IMR-90 (cell line): ENCODE measurements around the gene PRKCB.

Source experiments
- BHLHE40 ChIP-seq: fragments of 150-350 bp; IDR thresholded peaks from 2 replicates; pipeline ENCODE4 v1.6.1; 2016; ENCODE audit warnings: mild to moderate bottlenecking, low read depth, low read length
- CEBPB ChIP-seq: IDR thresholded peaks from 2 replicates; pipeline ENCODE4 v1.6.1; 2012; ENCODE audit warnings: low read depth, low read length, improper control_type of control experiment
- CHD1 ChIP-seq: IDR thresholded peaks from 2 replicates; pipeline ENCODE4 v1.6.1; 2012; ENCODE audit warnings: low read depth, low read length, improper control_type of control experiment
- CTCF ChIP-seq: conservative IDR thresholded peaks from 2 replicates; pipeline ENCODE4 v1.5.1; 2012; ENCODE audit warnings: mild to moderate bottlenecking, low read depth, low read length, improper control_type of control experiment
- ELK1 ChIP-seq: fragments of 150-350 bp; IDR thresholded peaks from 2 replicates; pipeline ENCODE4 v1.6.1; 2016; ENCODE audit warnings: low read depth, mild to moderate bottlenecking, low read length, moderate library complexity, borderline replicate concordance
- MAFK ChIP-seq: IDR thresholded peaks from 2 replicates; pipeline ENCODE4 v1.6.1; 2012; ENCODE audit warnings: low read depth, low read length, improper control_type of control experiment
- MAZ ChIP-seq: IDR thresholded peaks from 2 replicates; pipeline ENCODE4 v1.6.1; 2012; ENCODE audit warnings: low read depth, mild to moderate bottlenecking, low read length, improper control_type of control experiment, moderate library complexity, borderline replicate concordance
- MXI1 ChIP-seq: IDR thresholded peaks from 2 replicates; pipeline ENCODE4 v1.6.1; 2012; ENCODE audit warnings: low read depth, mild to moderate bottlenecking, low read length, moderate library complexity, borderline replicate concordance
- NFE2L2 ChIP-seq: fragments of 150-350 bp; IDR thresholded peaks from 2 replicates; pipeline ENCODE4 v1.6.1; 2016; ENCODE audit warnings: low read depth, mild to moderate bottlenecking, low read length
- POLR2A ChIP-seq: IDR thresholded peaks from 2 replicates; pipeline ENCODE4 v1.6.1; 2012; ENCODE audit warnings: mild to moderate bottlenecking, low read depth, low read length
- RAD21 ChIP-seq: IDR thresholded peaks from 2 replicates; pipeline ENCODE4 v1.6.1; 2012; ENCODE audit warnings: low read length, improper control_type of control experiment
- RCOR1 ChIP-seq: IDR thresholded peaks from 2 replicates; pipeline ENCODE4 v1.6.1; 2012; ENCODE audit warnings: mild to moderate bottlenecking, low read length, improper control_type of control experiment; ENCODE audit not compliant: insufficient replicate concordance
- USF2 ChIP-seq: fragments of 150-350 bp; IDR thresholded peaks from 2 replicates; pipeline ENCODE4 v1.6.1; 2017; ENCODE audit warnings: mild to moderate bottlenecking, antibody characterized with exemption, low read length, low read depth

- TF ChIP-seq CTCF = no peak
- TF ChIP-seq POLR2A = no peak
- TF ChIP-seq ELK1 = no peak
- no peak for TF ChIP-seq RAD21
- no peak for TF ChIP-seq CHD1
- no peak for TF ChIP-seq BHLHE40
- TF ChIP-seq USF2 = no peak
- no peak for TF ChIP-seq MXI1
- no peak for TF ChIP-seq CEBPB
- no peak for TF ChIP-seq RCOR1
- TF ChIP-seq MAZ = no peak
- TF ChIP-seq NFE2L2 = no peak
- no peak for TF ChIP-seq MAFK
These were observed 126.2 kb downstream of the PRKCB start for GRCh38 chr16:23962001-23962400.
